ENCODE data around the gene TNFRSF19.

TNFRSF19 gene

GRCh38 chr13:23560571-23561089 lies 9.6 kb upstream of the TNFRSF19 start:
- Histone ChIP-seq H3K27me3 (replicated peaks; ENCODE audit: control insufficient read depth, insufficient read depth, low read length) (no peaks in the 10 kb centered on the region), H3K36me3 (ENCODE audit: control insufficient read depth, insufficient read depth, low read length) (no peaks in the 10 kb centered on the region), H3K4me3 (replicated peaks; ENCODE audit: low read depth, low read length) (no peak overlapping the region)
- peak; percentile 53 for DNase-seq (ENCODE audit: extremely low read depth, insufficient read length)
- no peak for TF ChIP-seq CTCF (IDR thresholded peaks at IDR 0.05; ENCODE audit: insufficient read depth, low read length, poor library complexity, severe bottlenecking)

GRCh38 chr13:23561261-23561660 lies 9.0 kb upstream of the TNFRSF19 start:
- no peaks in the 10 kb centered on the region for H3K27me3 ChIP-seq (replicated peaks; ENCODE audit: control insufficient read depth, insufficient read depth, low read length)
- H3K4me3 ChIP-seq (replicated peaks; ENCODE audit: low read depth, low read length): no peak overlapping the region
- H3K36me3 ChIP-seq (ENCODE audit: control insufficient read depth, insufficient read depth, low read length): no peaks in the 10 kb centered on the region
- peak; percentile 66 for DNase-seq (ENCODE audit: extremely low read depth, insufficient read length)
- TF ChIP-seq CTCF (IDR thresholded peaks at IDR 0.05; ENCODE audit: insufficient read depth, low read length, poor library complexity, severe bottlenecking): no peak

DNA sequence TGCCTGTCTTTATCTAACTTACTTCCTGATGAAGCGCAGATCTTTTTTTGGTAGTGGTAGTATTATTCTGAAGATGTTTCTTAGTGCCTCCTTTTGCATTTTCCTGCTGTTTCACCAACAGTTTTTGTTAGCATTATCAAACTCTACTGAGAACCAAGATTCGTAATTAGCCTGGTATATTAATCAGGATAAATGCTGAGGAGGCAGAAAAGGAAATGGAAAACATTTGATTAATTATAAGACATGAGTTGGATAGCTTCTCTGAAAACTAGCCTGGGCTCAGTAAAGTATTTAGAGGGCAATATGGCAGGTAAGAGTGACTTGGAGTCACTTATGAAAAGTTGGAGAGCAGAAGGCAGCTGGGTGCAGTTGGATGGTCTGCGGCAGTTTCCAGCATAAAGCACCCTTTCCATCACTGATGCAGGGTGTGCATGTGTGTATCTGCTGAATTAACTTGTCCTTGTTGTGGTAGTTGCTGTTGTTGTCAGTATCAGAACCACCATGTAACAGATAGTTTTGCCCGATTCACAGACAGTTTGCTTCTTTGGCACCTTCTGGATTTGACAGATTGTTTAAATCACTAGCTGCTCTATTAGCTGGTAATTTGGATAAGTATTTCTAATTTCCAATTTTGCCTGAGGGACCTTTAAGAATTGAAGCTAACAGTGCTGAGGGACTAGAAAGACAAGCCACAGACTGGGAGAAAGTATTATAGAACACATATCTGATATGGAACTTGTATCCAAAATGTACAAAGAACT lies 6.9 kb upstream of the TNFRSF19 start:
- no peaks in the 10 kb centered on the region for H3K27me3 ChIP-seq (replicated peaks; ENCODE audit: control insufficient read depth, insufficient read depth, low read length)
- DNase-seq (ENCODE audit: extremely low read depth, insufficient read length): no peak
- TF ChIP-seq CTCF (IDR thresholded peaks at IDR 0.05; ENCODE audit: insufficient read depth, low read length, poor library complexity, severe bottlenecking): no peak
- H3K36me3 ChIP-seq (ENCODE audit: control insufficient read depth, insufficient read depth, low read length): no peaks in the 10 kb centered on the region
- H3K4me3 ChIP-seq (replicated peaks; ENCODE audit: low read depth, low read length): no peak overlapping the region

DNA sequence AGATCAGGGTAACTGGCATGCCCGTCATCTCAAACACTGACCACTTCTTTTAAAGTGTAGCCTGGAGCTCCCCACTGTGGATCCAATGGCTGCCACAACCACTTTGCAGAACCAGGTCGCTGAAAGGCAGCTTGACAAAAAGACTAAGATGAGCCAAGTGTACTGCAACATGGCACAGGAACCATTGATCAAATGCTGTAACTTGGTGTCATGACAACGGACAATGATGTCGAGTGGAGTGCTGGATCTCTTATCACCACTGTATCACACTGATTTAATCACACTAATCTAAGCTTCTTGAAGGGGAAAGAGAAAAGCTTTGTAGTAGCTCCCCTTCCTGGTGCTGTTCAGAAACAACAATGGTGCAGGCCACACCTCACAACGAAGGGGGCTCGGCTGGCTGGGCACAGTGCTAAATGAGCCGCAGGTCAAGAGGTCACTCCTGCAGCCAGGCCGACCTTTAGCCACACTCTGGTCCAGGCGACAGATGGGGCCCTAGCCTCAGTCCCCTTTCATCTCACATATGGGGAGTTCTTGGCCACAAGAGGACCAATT lies 2.2 kb upstream of the TNFRSF19 start:
- peak; percentile 28 for TF ChIP-seq CTCF (IDR thresholded peaks at IDR 0.05; ENCODE audit: insufficient read depth, low read length, poor library complexity, severe bottlenecking)
- DNase-seq (ENCODE audit: extremely low read depth, insufficient read length): no peak
- no peaks in the 10 kb centered on the region for H3K36me3 ChIP-seq (ENCODE audit: control insufficient read depth, insufficient read depth, low read length)
- no peak overlapping the region for H3K4me3 ChIP-seq (replicated peaks; ENCODE audit: low read depth, low read length)
- H3K27me3 ChIP-seq (replicated peaks; ENCODE audit: control insufficient read depth, insufficient read depth, low read length): no peaks in the 10 kb centered on the region

- TF ChIP-seq CTCF (IDR thresholded peaks at IDR 0.05; ENCODE audit: insufficient read depth, low read length, poor library complexity, severe bottlenecking): peak; percentile 48
- Histone ChIP-seq H3K4me3 (replicated peaks; ENCODE audit: low read depth, low read length) (peak overlapping the region; percentile 57), H3K36me3 (ENCODE audit: control insufficient read depth, insufficient read depth, low read length) (no peaks in the 10 kb centered on the region), H3K27me3 (replicated peaks; ENCODE audit: control insufficient read depth, insufficient read depth, low read length) (no peaks in the 10 kb centered on the region)
- no peak for DNase-seq (ENCODE audit: extremely low read depth, insufficient read length)
Observed at GRCh38 chr13:23570921-23571315, 706 bp downstream of the TNFRSF19 start.

Measured in GM06990 (cell line).